Activated CD8-positive, alpha-beta memory T cell treated with anti-CD3 and anti-CD28 coated beads for 36 hours (primary cell): ENCODE results near the gene KANSL2. TPM values are rescaled to one million over a fixed set of nuclear protein-coding genes. Genes with fewer than 3 reads are reported as not detected.
"Not testable (repeated sequence)": the region's sequence is repeated elsewhere in the genome, so short reads cannot be mapped to it uniquely, and the experiment has no call there.

ENCODE experiments used
- CTCF ChIA-PET: fragments of 350-600 bp; sonication (Branson Sonifier 250); formaldehyde crosslinking; loops from one replicate; lab custom pipeline; 2021; ENCODE audit warnings: antibody characterized with exemption; lab: Charles Lee
- POLR2A ChIA-PET: fragments of 350-600 bp; sonication (Branson Sonifier 250); formaldehyde crosslinking; loops from one replicate; lab custom pipeline; 2021; ENCODE audit warnings: antibody characterized with exemption; lab: Charles Lee
- total RNA-seq, 2 experiments: library from RNA; stranded (reverse); gene quantifications; one replicate each; pipeline ENCODE4 v1.2.3, GENCODE V29; 2021

KANSL2 gene
- total RNA-seq, 2 experiments from 2014 or later: 57.2 to 59.6 TPM

DNA sequence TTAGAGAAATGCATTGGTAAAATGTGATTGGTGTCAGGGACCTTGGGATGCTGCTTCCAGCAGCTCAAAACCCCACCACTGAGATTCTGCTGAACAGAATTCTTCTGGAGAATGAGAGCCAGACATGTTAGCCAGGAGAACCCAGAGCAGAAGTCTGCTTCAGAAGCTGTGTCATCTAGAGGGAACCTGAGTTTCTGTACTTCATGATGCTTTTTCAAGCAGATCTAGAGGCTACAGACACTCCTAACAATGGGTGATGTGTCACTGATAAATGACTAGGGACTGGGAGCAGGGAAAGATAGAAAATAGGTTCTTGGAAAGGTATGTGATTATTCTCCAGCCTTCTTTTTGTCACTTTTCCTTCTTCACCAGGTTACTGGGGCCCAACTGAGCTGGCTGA, 41.6 kb downstream of the KANSL2 start:
- CTCF ChIA-PET: no interaction called here
- POLR2A ChIA-PET: no interaction called here

DNA sequence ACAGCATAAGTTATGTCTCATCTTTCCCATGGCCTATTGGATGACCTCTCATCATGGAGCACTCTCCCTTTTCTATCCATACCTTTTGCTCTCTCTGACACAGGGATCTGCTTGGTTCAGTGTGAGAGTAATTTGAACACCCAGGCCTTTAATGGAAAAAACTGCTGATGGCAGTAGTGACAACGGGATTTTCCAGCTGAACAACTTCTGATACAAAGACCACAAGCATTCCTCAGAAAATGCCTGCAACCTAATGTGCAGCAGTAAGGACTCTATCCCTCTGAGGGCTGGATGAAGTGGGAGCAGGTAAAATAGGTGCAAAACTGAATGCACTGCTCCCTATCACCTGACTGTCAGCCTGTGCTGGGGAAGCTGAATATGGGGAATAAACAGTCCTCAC, 51.0 kb downstream of the KANSL2 start:
- ChIA-PET CTCF (no interaction called here), POLR2A (no interaction called here)

DNA sequence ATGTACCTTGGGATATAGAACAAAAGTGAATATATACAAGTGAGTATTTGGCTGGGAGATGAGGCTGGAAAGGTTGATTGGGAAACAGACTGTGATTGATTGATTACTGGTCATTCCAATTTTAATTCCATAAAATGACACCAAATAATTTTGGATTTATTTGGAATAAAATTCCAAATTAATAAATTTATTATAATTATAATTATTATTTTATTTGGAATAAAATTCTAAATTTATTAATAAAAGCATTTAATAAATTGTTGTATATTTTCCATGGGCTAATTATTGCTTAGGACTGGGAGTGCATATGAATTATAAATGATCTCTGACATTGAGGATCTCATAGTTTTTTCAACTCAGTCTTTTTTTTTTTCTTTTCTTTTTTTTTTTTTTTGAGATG, 51.7 kb downstream of the KANSL2 start:
- ChIA-PET POLR2A (no interaction called here), CTCF (no interaction called here)

DNA sequence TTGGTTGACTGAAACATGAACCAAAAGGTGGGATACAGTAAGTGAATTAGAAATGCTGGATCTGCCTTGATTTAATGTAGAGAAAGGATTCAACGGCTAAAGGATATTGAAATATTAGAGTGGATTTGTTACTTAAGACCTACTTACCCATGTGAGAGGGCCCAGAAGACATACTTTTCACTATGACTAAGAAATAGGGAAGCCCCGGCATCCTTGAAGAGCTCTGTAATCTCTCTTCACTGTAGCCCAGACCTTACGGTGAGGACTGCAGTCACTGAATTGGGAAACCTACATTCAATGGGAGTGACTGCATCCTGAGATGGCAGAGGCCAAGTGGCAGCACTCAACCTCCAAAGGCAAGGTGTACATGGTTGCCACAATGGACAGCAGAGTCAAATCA, 52.5 kb downstream of the KANSL2 start:
- ChIA-PET POLR2A (no interaction called here), CTCF (interaction anchor here (0.7 kb wide), 1 partner anchor 124 kb away, joined by 6 read pairs; no protein-coding TSS in a partner anchor)

DNA sequence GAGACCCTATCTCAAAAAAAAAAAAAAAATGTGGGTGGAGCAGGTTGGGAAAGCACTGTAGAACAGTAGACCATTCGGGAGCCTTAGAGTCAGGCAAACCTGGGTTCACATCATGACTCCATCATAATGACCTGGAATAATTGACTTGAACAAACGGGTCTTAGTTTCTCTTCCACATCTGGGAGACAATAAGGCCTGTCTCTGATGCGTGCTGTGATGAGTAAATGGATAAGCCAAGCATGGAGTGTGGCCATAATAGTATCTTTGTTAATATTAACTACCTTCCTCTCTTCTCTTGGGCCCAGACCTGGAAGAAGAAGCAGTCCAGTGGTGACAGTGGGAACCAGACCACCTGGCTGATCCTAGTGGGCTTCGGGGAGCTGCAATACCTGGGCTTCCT, 54.5 kb downstream of the KANSL2 start:
- ChIA-PET CTCF (interaction anchor here (0.7 kb wide), 1 partner anchor 547 kb away, joined by 3 read pairs; no protein-coding TSS in a partner anchor), POLR2A (no interaction called here)

DNA sequence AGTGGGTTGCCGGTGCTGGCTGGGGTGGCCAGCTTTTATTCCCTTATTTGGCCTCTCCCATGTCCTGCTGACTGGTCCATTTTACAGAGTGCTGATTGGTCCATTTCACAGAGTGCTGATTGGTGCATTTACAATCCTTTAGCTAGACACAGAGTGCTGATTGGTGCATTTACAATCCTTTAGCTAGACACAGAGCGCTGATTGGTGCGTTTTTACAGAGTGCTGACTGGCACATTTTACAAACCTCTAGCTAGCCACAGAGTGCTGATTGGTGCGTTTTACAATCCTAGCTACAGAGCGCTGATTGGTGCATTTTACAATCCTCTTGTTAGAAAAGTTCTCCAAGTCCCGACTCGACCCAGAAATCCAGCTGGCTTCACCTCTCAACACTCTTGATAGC, 59.0 kb downstream of the KANSL2 start:
- CTCF ChIA-PET, POLR2A ChIA-PET: not testable (repeated sequence)

DNA sequence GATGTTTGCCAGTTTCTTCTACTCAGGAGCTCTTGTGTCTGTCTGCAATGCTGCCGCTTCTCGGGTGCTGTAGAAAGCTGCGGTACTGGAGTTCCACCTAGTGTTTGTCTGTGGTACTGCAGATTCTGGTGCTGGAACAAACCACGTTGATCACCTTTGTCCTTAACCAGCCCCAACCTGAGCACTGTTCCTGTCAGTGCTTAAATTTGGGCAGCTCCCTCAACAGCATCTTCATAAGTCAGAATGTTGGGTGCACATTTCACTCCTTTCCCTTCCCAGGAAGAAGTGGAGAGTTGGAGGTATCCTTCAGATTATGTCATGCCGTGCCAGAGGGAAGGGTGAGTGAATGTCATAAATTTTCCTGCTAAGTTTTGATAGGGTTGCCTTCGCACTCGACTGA, 63.5 kb downstream of the KANSL2 start:
- POLR2A ChIA-PET: no interaction called here
- CTCF ChIA-PET: interaction anchor here (0.6 to 4.6 kb wide), 14 partner anchors 13 to 748 kb away, joined by 3 to 30 read pairs (median 3); no protein-coding TSS in a partner anchor

DNA sequence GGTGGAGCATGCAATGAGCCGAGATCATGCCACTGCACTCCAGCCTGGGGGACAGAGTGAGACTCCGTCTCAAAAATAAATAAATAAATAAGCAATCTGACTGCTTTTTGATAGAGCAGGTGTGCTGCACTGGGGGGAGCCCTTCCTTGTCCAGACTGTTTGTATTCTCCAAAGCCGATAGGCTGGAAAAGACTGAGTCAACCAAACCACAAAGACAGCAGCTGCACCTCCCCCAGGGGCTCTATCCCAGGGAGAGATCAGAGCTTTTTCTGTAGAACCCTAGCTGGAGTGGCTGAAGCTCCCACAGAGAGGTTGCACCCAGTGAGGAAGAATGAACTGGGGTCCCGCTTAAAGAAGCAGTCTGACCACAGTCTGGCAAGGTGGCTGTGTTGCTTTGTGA, 66.4 kb downstream of the KANSL2 start:
- CTCF ChIA-PET: no interaction called here
- POLR2A ChIA-PET: no interaction called here

DNA sequence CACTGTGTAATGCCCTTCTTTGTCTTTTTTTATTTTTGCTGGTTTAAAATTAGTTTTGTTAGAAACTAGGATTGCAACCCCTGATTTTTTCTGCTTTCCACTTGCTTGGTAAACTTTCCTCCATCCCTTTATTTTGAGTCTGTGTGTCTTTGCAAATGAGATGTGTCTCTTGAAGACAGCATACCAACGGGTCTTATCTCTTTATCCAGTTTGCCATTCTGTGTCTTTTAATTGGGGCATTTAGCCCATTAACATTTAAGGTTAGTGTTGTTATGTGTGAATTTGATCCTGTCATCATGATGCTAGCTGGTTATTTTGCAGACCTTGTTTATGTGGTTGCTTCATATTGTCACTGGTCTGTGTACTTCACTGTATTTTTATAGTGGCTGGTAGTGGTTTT, 68.7 kb downstream of the KANSL2 start:
- CTCF ChIA-PET: no interaction called here
- POLR2A ChIA-PET: no interaction called here

Other genes with a start within 250 kb of the KANSL2 start
- not detected for gene ANP32D, start 209.7 kb downstream of the KANSL2 start, total RNA-seq
- not detected for gene C12orf54, start 199.7 kb downstream of the KANSL2 start, total RNA-seq
- not detected for gene OR8S1, start 156.6 kb downstream of the KANSL2 start, total RNA-seq
- not detected for gene LALBA, start 112.2 kb downstream of the KANSL2 start, total RNA-seq
- 10 to 100 TPM; 67.3 to 68.1 TPM for gene CCNT1, start 34.5 kb upstream of the KANSL2 start, total RNA-seq
- gene ADCY6, start 106.9 kb upstream of the KANSL2 start, total RNA-seq: under 1 TPM; 0.13 to 0.25 TPM
- 1 to 10 TPM; 6.1 to 8.3 TPM for gene CACNB3, start 136.3 kb upstream of the KANSL2 start, total RNA-seq
- gene DDX23, start 169.9 kb upstream of the KANSL2 start, total RNA-seq: 100 to 1,000 TPM; 131 to 132 TPM
- 1 to 10 TPM; 2.3 to 2.9 TPM for gene RND1, start 183.6 kb upstream of the KANSL2 start, total RNA-seq
- gene FKBP11, start 243.3 kb upstream of the KANSL2 start, total RNA-seq: 100 to 1,000 TPM; 131 TPM